SK-N-MC (cell line): ENCODE data around the gene SERPINE2.

Experiments used
- EZH2 ChIP-seq: fragments of 200-600 bp; sonication (generic); IDR thresholded peaks from one replicate; pipeline ENCODE4 v1.6.1; 2017; ENCODE audit warnings: antibody characterized with exemption
- POLR2AphosphoS5 ChIP-seq: IDR thresholded peaks from 2 replicates; pipeline ENCODE4 v1.6.1; 2012; ENCODE audit warnings: mild to moderate bottlenecking, low read depth, low read length, borderline replicate concordance

DNA sequence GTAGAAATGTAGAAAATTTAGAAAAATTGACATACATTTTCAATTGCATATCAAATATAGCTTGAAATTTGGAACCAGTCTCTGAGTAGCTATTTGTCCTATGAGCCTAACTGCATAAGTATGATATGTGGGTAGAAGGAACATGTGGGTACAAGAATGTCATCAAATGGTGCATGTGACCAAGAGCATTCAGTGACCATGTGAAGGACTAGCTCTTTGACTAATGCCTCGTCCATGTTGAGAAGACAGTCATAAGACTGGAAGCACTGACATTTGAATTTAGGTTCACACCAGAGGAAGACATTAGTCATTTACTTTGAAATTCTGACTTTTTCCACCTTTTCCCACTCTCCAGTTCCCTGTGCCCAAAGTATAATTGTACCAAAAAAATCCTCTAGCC lies 69.2 kb downstream of the SERPINE2 start:
- TF ChIP-seq POLR2AphosphoS5 (no peak), EZH2 (no peak)
